H9 (cell line): ENCODE data around the gene GABRR3. TPM values are rescaled to one million over a fixed set of nuclear protein-coding genes. Genes with fewer than 3 reads are reported as not detected.

ENCODE experiments used
- DNase-seq: peaks from one replicate; pipeline ENCODE4 v3.0.0-alpha.2; 2017
- H2AFZ ChIP-seq: one replicate; pipeline ENCODE4 v1.6.1; 2013; ENCODE audit warnings: mild to moderate bottlenecking, low read length, control low read depth, moderate library complexity
- H2AK5ac ChIP-seq: 2 replicates; pipeline ENCODE4 v1.6.1; 2013; ENCODE audit warnings: low read length, control low read depth, mixed read lengths; ENCODE audit not compliant: insufficient read length
- H2BK120ac ChIP-seq: one replicate; pipeline ENCODE4 v1.6.1; 2013; ENCODE audit warnings: low read depth, mild to moderate bottlenecking, low read length, control low read depth, inconsistent platforms; ENCODE audit not compliant: poor library complexity, severe bottlenecking
- H2BK12ac ChIP-seq: 2 replicates; pipeline ENCODE4 v1.6.1; 2013; ENCODE audit warnings: low read length, control low read depth, mixed read lengths, low read depth; ENCODE audit not compliant: insufficient read length
- H2BK15ac ChIP-seq: 2 replicates; pipeline ENCODE4 v1.6.1; 2013; ENCODE audit warnings: low read depth, low read length, control low read depth
- H2BK20ac ChIP-seq: one replicate; pipeline ENCODE4 v1.6.1; 2013; ENCODE audit warnings: low read depth, mild to moderate bottlenecking, low read length, control low read depth, inconsistent platforms; ENCODE audit not compliant: poor library complexity, severe bottlenecking
- H2BK5ac ChIP-seq: 2 replicates; pipeline ENCODE4 v1.6.1; 2013; ENCODE audit warnings: low read length, control low read depth, mixed read lengths; ENCODE audit not compliant: insufficient read length
- H3K14ac ChIP-seq: 2 replicates; pipeline ENCODE4 v1.6.1; 2013; ENCODE audit warnings: low read length, control low read depth; ENCODE audit not compliant: insufficient read depth
- H3K18ac ChIP-seq: 2 replicates; pipeline ENCODE4 v1.6.1; 2013; ENCODE audit warnings: low read depth, mild to moderate bottlenecking, mixed read lengths, low read length, control low read depth; ENCODE audit not compliant: insufficient read length
- H3K23ac ChIP-seq: 2 replicates; pipeline ENCODE4 v1.6.1; 2013; ENCODE audit warnings: low read length, control low read depth, mixed read lengths, low read depth; ENCODE audit not compliant: insufficient read length
- H3K23me2 ChIP-seq: 2 replicates; pipeline ENCODE4 v1.6.1; 2013; ENCODE audit warnings: low read depth, mild to moderate bottlenecking, mixed read lengths, low read length, control low read depth; ENCODE audit not compliant: insufficient read length, poor library complexity, severe bottlenecking
- H3K27ac ChIP-seq: 2 replicates; pipeline ENCODE4 v1.5.1; 2013; ENCODE audit warnings: low read length, control low read depth, mixed read lengths, low read depth; ENCODE audit not compliant: insufficient read length
- H3K27me3 ChIP-seq: 2 replicates; pipeline ENCODE4 v1.6.1; 2013; ENCODE audit warnings: low read length, control low read depth, inconsistent platforms; ENCODE audit not compliant: insufficient read depth
- H3K4ac ChIP-seq: 2 replicates; pipeline ENCODE4 v1.6.1; 2013; ENCODE audit warnings: low read depth, mild to moderate bottlenecking, control low read depth, inconsistent platforms, low read length, moderate library complexity
- H3K4me1 ChIP-seq: 2 replicates; pipeline ENCODE4 v1.6.1; 2013; ENCODE audit warnings: low read length, control low read depth, inconsistent platforms; ENCODE audit not compliant: insufficient read depth
- H3K4me2 ChIP-seq: 2 replicates; pipeline ENCODE4 v1.6.1; 2013; ENCODE audit warnings: low read length, control low read depth, mixed read lengths; ENCODE audit not compliant: insufficient read length, insufficient read depth
- H3K56ac ChIP-seq: 2 replicates; pipeline ENCODE4 v1.6.1; 2013; ENCODE audit warnings: low read depth, mild to moderate bottlenecking, mixed read lengths, low read length, control low read depth; ENCODE audit not compliant: insufficient read length
- H3K79me1 ChIP-seq: 2 replicates; pipeline ENCODE4 v1.6.1; 2013; ENCODE audit warnings: low read depth, mild to moderate bottlenecking, moderate library complexity, low read length, control low read depth, inconsistent platforms; ENCODE audit not compliant: insufficient read depth, poor library complexity, severe bottlenecking
- H3K79me2 ChIP-seq: 2 replicates; pipeline ENCODE4 v1.6.1; 2013; ENCODE audit warnings: low read length, control low read depth, inconsistent platforms; ENCODE audit not compliant: insufficient read depth
- H3K9ac ChIP-seq: 2 replicates; pipeline ENCODE4 v1.6.1; 2013; ENCODE audit warnings: low read length, control low read depth, mixed read lengths; ENCODE audit not compliant: insufficient read length; ENCODE audit errors: extremely low read depth
- H3K9me3 ChIP-seq: one replicate; pipeline ENCODE4 v1.6.1; 2013; ENCODE audit warnings: low read depth, low read length, inconsistent platforms; ENCODE audit not compliant: control insufficient read depth
- H3T11ph ChIP-seq: one replicate; pipeline ENCODE4 v1.6.1; 2013; ENCODE audit warnings: mild to moderate bottlenecking, low read length, control low read depth, inconsistent platforms
- H4K20me1 ChIP-seq: one replicate; pipeline ENCODE4 v1.6.1; 2013; ENCODE audit not compliant: control insufficient read depth, insufficient read length, insufficient read depth
- H4K5ac ChIP-seq: 2 replicates; pipeline ENCODE4 v1.6.1; 2013; ENCODE audit warnings: low read depth, mild to moderate bottlenecking, mixed read lengths, low read length, control low read depth; ENCODE audit not compliant: insufficient read length
- H4K8ac ChIP-seq: replicated peaks from 2 replicates; pipeline ENCODE4 v1.6.1; 2013; ENCODE audit warnings: low read length, control low read depth, mixed read lengths, low read depth; ENCODE audit not compliant: insufficient read length
- H4K91ac ChIP-seq: 2 replicates; pipeline ENCODE4 v1.6.1; 2013; ENCODE audit warnings: low read depth, mild to moderate bottlenecking, moderate library complexity, mixed read lengths, low read length, control low read depth; ENCODE audit not compliant: insufficient read length
- H3K27ac Mint-ChIP-seq, 3 experiments: 2 replicates in 2 of 3; 3 replicates in 1 of 3; pipeline ENCODE4 v1.8.0; 2020 to 2021; ENCODE audit warnings: mixed read lengths in 3 of 3, mild to moderate bottlenecking in 1 of 3, moderate library complexity in 1 of 3
- H3K27me3 Mint-ChIP-seq: 2 replicates; pipeline ENCODE4 v1.8.0; 2021; ENCODE audit warnings: low read depth, mild to moderate bottlenecking, moderate library complexity, mixed read lengths
- H3K36me3 Mint-ChIP-seq, 3 experiments: 2 replicates in 2 of 3; 3 replicates in 1 of 3; pipeline ENCODE4 v1.8.0; 2020 to 2021; ENCODE audit warnings: low read depth in 3 of 3, mixed read lengths in 3 of 3; ENCODE audit not compliant: insufficient read depth in 1 of 3
- H3K4me1 Mint-ChIP-seq, 2 experiments: 2 replicates each; pipeline ENCODE4 v1.8.0; 2020; ENCODE audit warnings: mixed read lengths in 2 of 2
- H3K4me3 Mint-ChIP-seq, 2 experiments: 2 replicates in 1 of 2; 3 replicates in 1 of 2; pipeline ENCODE4 v1.8.0; 2020 to 2021; ENCODE audit warnings: mild to moderate bottlenecking in 2 of 2, mixed read lengths in 2 of 2, moderate library complexity in 1 of 2
- H3K9me3 Mint-ChIP-seq, 2 experiments: 2 replicates in 1 of 2; 3 replicates in 1 of 2; pipeline ENCODE4 v1.8.0; 2020; ENCODE audit warnings: mild to moderate bottlenecking in 2 of 2, mixed read lengths in 2 of 2, moderate library complexity in 1 of 2
- CTCF ChIP-seq: fragments of 200-600 bp; sonication (generic); conservative IDR thresholded peaks from 3 replicates; pipeline ENCODE4 v1.8.0; 2021; ENCODE audit warnings: antibody characterized with exemption, mild to moderate bottlenecking
- WGBS: extraction: QIAGEN DNeasy Blood & Tissue Kit; methylation state at CpG from one replicate; pipeline ENCODE4 v1.1.7; 2013; ENCODE audit warnings: missing lambda C conversion rate, low lambda C conversion rate, mixed read lengths; ENCODE audit not compliant: insufficient read length; ENCODE audit errors: extremely low coverage; 5-methylcytosine and 5-hydroxymethylcytosine counted together
- total RNA-seq: library from RNA; stranded (reverse); gene quantifications from 2 replicates; pipeline ENCODE4 v1.2.1, GENCODE V29; 2021

Gene GABRR3
- total RNA-seq, 1 experiment from 2014 or later: not detected

- no peak overlapping the region for H4K91ac ChIP-seq
- no peak overlapping the region for H3K9ac ChIP-seq
- H3K9me3 Mint-ChIP-seq: peaks cover 0 to 1% of the 10 kb centered on the region in 2 experiments; a peak in 1 of 5 replicates
- TF ChIP-seq CTCF: no peak
- H3K4me1 Mint-ChIP-seq: peaks cover 22 to 25% of the 10 kb centered on the region in 2 experiments
- no peak overlapping the region for H2BK5ac ChIP-seq
- H3K23me2 ChIP-seq: peaks cover 5% of the 10 kb centered on the region
- DNase-seq: no peak
- H2BK12ac ChIP-seq: no peak overlapping the region
- no peak overlapping the region for H3K18ac ChIP-seq
- H3K79me2 ChIP-seq: no peaks in the 10 kb centered on the region
- no peak overlapping the region for H3K56ac ChIP-seq
- H3K27ac Mint-ChIP-seq: peak overlapping the region in 2 of 3 experiments; percentile 11 to 68; a peak in 2 of 7 replicates
- H4K20me1 ChIP-seq: no peaks in the 10 kb centered on the region
- no peak overlapping the region for H3K4me2 ChIP-seq
- H3K9me3 ChIP-seq: no peaks in the 10 kb centered on the region
- H2BK20ac ChIP-seq: no peak overlapping the region
- no peak overlapping the region for H3K27ac ChIP-seq
- no peaks in the 10 kb centered on the region for H3K27me3 ChIP-seq
- no CpG with 5 or more reads among the region's 2 CpGs for WGBS
- H3K4me3 Mint-ChIP-seq: no peak overlapping the region
- no peak overlapping the region for H4K5ac ChIP-seq
- H3K27me3 Mint-ChIP-seq: no peaks in the 10 kb centered on the region
- no peak overlapping the region for H2AK5ac ChIP-seq
- H3K14ac ChIP-seq: no peak overlapping the region
- no peaks in the 10 kb centered on the region for H3K79me1 ChIP-seq
- H3K36me3 Mint-ChIP-seq: peaks cover 0 to 4% (median 0%) of the 10 kb centered on the region in 3 experiments; a peak in 1 of 7 replicates
- H2BK15ac ChIP-seq: no peak overlapping the region
- no peak overlapping the region for H3K23ac ChIP-seq
- H3K4me1 ChIP-seq: peaks cover 4% of the 10 kb centered on the region; the same call in 1 of the 2 replicates
- H2AFZ ChIP-seq: no peak overlapping the region
- H2BK120ac ChIP-seq: no peak overlapping the region
- H3T11ph ChIP-seq: no peak overlapping the region
- H4K8ac ChIP-seq: no peak overlapping the region
- H3K4ac ChIP-seq: no peak overlapping the region
Measured at GRCh38 chr3:97993526-97993925, 41.6 kb downstream of the GABRR3 start.
